Measurements from ENCODE around the gene CTNND2. TPM values are rescaled to one million over a fixed set of nuclear protein-coding genes. Genes with fewer than 3 reads are reported as not detected.

The CTNND2 gene
- total RNA-seq, 1 donor from 2014 or later: 0.29 TPM

DNA sequence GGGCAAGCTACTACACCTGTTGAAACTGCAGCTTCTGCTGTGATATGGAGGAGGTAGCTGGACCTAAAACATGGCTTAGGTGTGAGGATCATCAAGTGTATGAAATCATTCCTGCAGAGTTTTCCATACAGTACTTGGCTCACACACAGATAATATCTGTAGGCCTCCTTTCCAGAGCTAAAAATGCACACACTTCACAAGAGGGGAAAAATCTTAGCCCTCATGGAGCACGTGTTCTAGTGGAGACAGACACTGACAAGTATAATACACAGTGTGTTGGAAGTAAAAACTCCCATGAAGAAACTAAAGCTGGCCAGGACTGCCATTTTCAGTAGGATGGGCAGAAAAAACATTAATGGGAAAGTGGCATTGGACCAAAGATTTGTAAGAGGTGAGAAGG lies 216.7 kb downstream of the CTNND2 start:
- no peak for DNase-seq (ENCODE audit: low read depth)
- Histone ChIP-seq H3K36me3 (ENCODE audit: control insufficient read depth, insufficient read depth, low read length) (no peaks in the 10 kb centered on the region), H3K27me3 (ENCODE audit: control insufficient read depth, insufficient read depth, low read length) (no peaks in the 10 kb centered on the region), H3K4me3 (ENCODE audit: low read depth, low read length) (no peak overlapping the region)
- TF ChIP-seq, protein P1, sequence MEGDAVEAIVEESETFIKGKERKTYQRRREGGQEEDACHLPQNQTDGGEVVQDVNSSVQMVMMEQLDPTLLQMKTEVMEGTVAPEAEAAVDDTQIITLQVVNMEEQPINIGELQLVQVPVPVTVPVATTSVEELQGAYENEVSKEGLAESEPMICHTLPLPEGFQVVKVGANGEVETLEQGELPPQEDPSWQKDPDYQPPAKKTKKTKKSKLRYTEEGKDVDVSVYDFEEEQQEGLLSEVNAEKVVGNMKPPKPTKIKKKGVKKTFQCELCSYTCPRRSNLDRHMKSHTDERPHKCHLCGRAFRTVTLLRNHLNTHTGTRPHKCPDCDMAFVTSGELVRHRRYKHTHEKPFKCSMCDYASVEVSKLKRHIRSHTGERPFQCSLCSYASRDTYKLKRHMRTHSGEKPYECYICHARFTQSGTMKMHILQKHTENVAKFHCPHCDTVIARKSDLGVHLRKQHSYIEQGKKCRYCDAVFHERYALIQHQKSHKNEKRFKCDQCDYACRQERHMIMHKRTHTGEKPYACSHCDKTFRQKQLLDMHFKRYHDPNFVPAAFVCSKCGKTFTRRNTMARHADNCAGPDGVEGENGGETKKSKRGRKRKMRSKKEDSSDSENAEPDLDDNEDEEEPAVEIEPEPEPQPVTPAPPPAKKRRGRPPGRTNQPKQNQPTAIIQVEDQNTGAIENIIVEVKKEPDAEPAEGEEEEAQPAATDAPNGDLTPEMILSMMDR (IDR thresholded peaks at IDR 0.05; ENCODE audit: insufficient read depth, low read length, poor library complexity, severe bottlenecking): no peak

DNA sequence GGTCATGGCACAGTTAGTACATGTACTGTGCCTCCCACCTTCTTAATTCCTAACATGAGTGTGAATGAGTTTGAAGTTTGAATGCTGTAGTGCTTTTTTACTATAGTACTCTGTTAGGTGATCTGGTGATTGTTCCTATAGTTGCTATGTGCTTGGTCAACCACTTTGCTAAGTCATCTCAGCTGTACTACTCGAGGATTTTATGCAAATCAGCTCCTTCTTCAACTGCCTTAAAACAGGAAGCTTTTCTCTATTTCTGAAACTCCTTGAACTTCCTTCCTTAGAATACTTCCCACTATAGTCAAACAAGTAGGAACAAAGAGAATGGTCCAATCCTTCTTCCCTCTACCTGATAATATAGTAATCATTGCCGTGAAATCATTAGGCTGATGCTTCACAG lies 219.6 kb downstream of the CTNND2 start:
- TF ChIP-seq, protein P1 (IDR thresholded peaks at IDR 0.05; ENCODE audit: insufficient read depth, low read length, poor library complexity, severe bottlenecking): no peak

DNA sequence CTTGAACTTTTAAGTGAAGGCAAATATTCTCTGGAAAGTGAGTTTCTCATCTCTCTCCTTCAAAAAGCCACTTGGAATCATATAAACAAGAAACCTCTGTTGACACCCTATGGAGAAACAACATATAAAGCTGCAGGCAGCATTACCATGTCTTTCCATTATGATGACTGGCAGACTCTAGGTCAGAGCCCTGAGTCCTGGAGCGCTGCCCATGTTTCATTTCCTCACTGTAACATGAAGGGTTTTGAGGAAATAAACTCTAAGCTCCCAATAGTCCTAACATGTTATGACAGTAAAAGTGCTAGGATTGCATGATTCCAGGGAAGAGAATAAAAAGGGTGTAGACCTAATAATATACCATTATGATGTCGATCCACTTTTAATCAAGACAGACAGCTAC lies 220.6 kb downstream of the CTNND2 start:
- Histone ChIP-seq H3K27me3 (ENCODE audit: control insufficient read depth, insufficient read depth, low read length) (no peaks in the 10 kb centered on the region), H3K4me3 (ENCODE audit: low read depth, low read length) (no peak overlapping the region), H3K36me3 (ENCODE audit: control insufficient read depth, insufficient read depth, low read length) (no peaks in the 10 kb centered on the region)
- TF ChIP-seq, protein P1 (IDR thresholded peaks at IDR 0.05; ENCODE audit: insufficient read depth, low read length, poor library complexity, severe bottlenecking): no peak
- DNase-seq (ENCODE audit: low read depth): no peak

More for the DNA sequence above, 219.6 kb downstream of the CTNND2 start:
- no peak overlapping the region for H3K4me3 ChIP-seq (ENCODE audit: low read depth, low read length)
- no peaks in the 10 kb centered on the region for H3K36me3 ChIP-seq (ENCODE audit: control insufficient read depth, insufficient read depth, low read length)
- no peak for DNase-seq (ENCODE audit: low read depth)
- no peaks in the 10 kb centered on the region for H3K27me3 ChIP-seq (ENCODE audit: control insufficient read depth, insufficient read depth, low read length)

DNA sequence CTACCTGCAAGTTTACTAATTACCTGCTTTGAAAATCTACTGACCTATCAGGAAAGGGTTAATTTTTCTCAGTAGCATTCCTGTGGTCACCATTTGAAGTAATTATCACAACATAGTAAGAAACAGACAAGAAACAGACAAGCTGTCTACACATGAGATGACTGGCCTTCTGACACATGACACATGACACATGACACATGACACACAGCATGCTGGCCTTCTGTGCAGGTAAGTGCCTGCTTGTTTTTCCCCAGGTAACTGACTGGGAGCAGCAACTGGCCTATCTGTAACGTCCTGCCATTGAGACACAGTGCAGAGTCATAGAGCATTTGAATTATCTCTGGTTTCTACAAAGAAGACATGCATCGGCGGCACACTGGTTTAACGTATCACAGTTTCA lies 222.4 kb downstream of the CTNND2 start:
- H3K27me3 ChIP-seq (ENCODE audit: control insufficient read depth, insufficient read depth, low read length): no peaks in the 10 kb centered on the region
- H3K36me3 ChIP-seq (ENCODE audit: control insufficient read depth, insufficient read depth, low read length): no peaks in the 10 kb centered on the region
- TF ChIP-seq, protein P1 (IDR thresholded peaks at IDR 0.05; ENCODE audit: insufficient read depth, low read length, poor library complexity, severe bottlenecking): no peak
- DNase-seq (ENCODE audit: low read depth): no peak
- no peak overlapping the region for H3K4me3 ChIP-seq (ENCODE audit: low read depth, low read length)

DNA sequence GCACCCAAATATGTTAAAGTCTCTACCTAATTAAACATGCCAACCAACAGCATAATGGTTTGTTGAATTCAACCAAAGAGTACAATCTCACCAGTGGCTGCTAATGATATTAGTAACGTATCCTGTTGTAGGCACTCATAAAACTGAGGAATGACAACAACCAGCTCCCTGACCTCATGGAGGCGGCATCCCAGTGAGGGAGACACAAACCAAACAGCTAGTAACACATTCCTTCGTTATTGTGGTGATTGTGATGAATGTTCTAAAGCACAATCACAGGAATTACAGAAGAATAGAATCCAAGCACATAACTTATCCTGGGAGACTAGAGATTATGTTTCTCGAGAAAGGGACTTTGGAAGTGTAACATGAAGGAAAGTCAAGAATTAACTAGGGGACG lies 224.6 kb downstream of the CTNND2 start:
- no peak overlapping the region for H3K4me3 ChIP-seq (ENCODE audit: low read depth, low read length)
- H3K36me3 ChIP-seq (ENCODE audit: control insufficient read depth, insufficient read depth, low read length): no peaks in the 10 kb centered on the region
- no peaks in the 10 kb centered on the region for H3K27me3 ChIP-seq (ENCODE audit: control insufficient read depth, insufficient read depth, low read length)
- no peak for DNase-seq (ENCODE audit: low read depth)
- TF ChIP-seq, protein P1 (IDR thresholded peaks at IDR 0.05; ENCODE audit: insufficient read depth, low read length, poor library complexity, severe bottlenecking): no peak

DNA sequence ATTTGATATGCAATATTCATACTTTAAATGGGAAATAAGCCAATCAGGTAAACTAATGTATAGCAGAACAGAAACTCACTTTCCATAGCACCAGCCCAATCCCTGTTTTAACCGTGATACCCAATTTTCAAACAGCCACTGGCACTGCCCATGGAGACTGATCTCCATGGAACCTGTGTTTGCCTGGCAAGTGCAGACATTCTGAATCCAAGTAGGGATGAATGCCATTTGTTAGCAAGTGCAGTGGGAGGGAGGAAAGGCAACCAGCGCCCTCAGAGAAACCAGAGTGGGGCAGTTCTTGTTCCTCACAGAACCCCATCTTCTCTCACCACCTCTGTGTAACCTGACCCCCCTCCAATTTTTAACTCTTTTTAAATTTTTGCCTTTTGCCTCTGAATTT lies 229.1 kb downstream of the CTNND2 start:
- no peak for DNase-seq (ENCODE audit: low read depth)
- no peaks in the 10 kb centered on the region for H3K36me3 ChIP-seq (ENCODE audit: control insufficient read depth, insufficient read depth, low read length)
- TF ChIP-seq, protein P1 (IDR thresholded peaks at IDR 0.05; ENCODE audit: insufficient read depth, low read length, poor library complexity, severe bottlenecking): no peak
- no peak overlapping the region for H3K4me3 ChIP-seq (ENCODE audit: low read depth, low read length)
- H3K27me3 ChIP-seq (ENCODE audit: control insufficient read depth, insufficient read depth, low read length): no peaks in the 10 kb centered on the region
